HepG2 (cell line): Measurements from ENCODE around the gene CTU2. TPM values are rescaled to one million over a fixed set of nuclear protein-coding genes. Genes with fewer than 3 reads are reported as not detected.

Experiments
- ATAC-seq: fragments of 200-7000 bp; cut with Tn5 transposase; 3 replicates; pipeline ENCODE4 v1.9.1; 2020; ENCODE audit warnings: mild to moderate bottlenecking, moderate library complexity
- BruUV-seq: library from RNA; stranded (reverse); fragments of 400-500 nt; replicated peaks from 2 replicates; lab custom pipeline; 2021; lab: Mats Ljungman, UMichigan
- CTCF ChIA-PET: fragments of 300-600 bp; formaldehyde crosslinking; extraction: SDS; loops from one replicate; lab custom pipeline; 2021; ENCODE audit warnings: low total read pairs, inconsistent platforms, low intra/inter-chr PET ratio; lab: Yijun Ruan, JAX
- POLR2A ChIA-PET: fragments of 350-600 bp; sonication (Branson Sonifier 250); formaldehyde crosslinking; loops from one replicate; lab custom pipeline; 2020; ENCODE audit warnings: antibody characterized with exemption, inconsistent platforms; lab: Yijun Ruan, JAX
- DNase-seq: peaks from one replicate; pipeline ENCODE4 v3.0.0-alpha.2; 2015; ENCODE audit warnings: low spot score
- FAIRE-seq: peaks from 3 replicates; lab custom pipeline; 2011; peaks lifted over from hg19 to GRCh38; lab: Jason Lieb, UNC
- H2AFZ ChIP-seq: one replicate; pipeline ENCODE4 v1.6.1; 2011; ENCODE audit warnings: low read length, inconsistent platforms
- H3K27ac ChIP-seq: fragments of 300-600 bp; 3 replicates; pipeline ENCODE4 v1.8.0; 2011; ENCODE audit warnings: mixed run types, mild to moderate bottlenecking, mixed read lengths, low read length, inconsistent platforms; ENCODE audit not compliant: insufficient read depth; ENCODE audit errors: extremely low read length
- H3K27me3 ChIP-seq, 2 experiments: fragments of 200-600 bp in 1 of 2; 2 replicates in 1 of 2; 3 replicates in 1 of 2; pipeline versions ENCODE4 v1.6.0 to v1.8.0; 2011; ENCODE audit warnings: low read length in 2 of 2, mild to moderate bottlenecking in 2 of 2, moderate library complexity in 2 of 2, inconsistent platforms in 1 of 2; ENCODE audit not compliant: insufficient read depth in 2 of 2, control insufficient read depth in 1 of 2
- H3K36me3 ChIP-seq, 2 experiments: fragments of 200-600 bp in 1 of 2; replicated peaks in 1 of 2; 2 replicates in 1 of 2; 3 replicates in 1 of 2; pipeline versions ENCODE4 v1.5.1 to v1.8.0; 2011; ENCODE audit warnings: low read length in 2 of 2, inconsistent platforms in 1 of 2; ENCODE audit not compliant: insufficient read depth in 2 of 2, control insufficient read depth in 1 of 2
- H3K4me1 ChIP-seq: 2 replicates; pipeline ENCODE4 v1.5.1; 2012; ENCODE audit warnings: low read length, inconsistent platforms; ENCODE audit not compliant: insufficient read depth
- H3K4me2 ChIP-seq: 2 replicates; pipeline ENCODE4 v1.6.0; 2011; ENCODE audit warnings: low read depth, low read length, inconsistent platforms
- H3K4me3 ChIP-seq, 3 experiments: fragments of 200-600 bp in 1 of 3; sonication (generic), shearing (Covaris generic) in 1 of 3; replicated peaks in 1 of 3; 2 replicates each; pipeline ENCODE4 v1.5.1; 2011 to 2016; ENCODE audit warnings: low read length in 3 of 3, inconsistent platforms in 2 of 3, low read depth in 2 of 3, mild to moderate bottlenecking in 2 of 3, control low read depth in 1 of 3, mixed read lengths in 1 of 3; ENCODE audit not compliant: insufficient read depth in 1 of 3
- H3K79me2 ChIP-seq: one replicate; pipeline ENCODE4 v1.6.1; 2011; ENCODE audit warnings: low read length, inconsistent platforms; ENCODE audit not compliant: insufficient read depth
- H3K9ac ChIP-seq: 2 replicates; pipeline ENCODE4 v1.6.0; 2011; ENCODE audit warnings: mild to moderate bottlenecking, low read depth, low read length, inconsistent platforms; ENCODE audit not compliant: insufficient read depth
- H3K9me3 ChIP-seq: 2 replicates; pipeline ENCODE4 v1.5.1; 2012; ENCODE audit warnings: mild to moderate bottlenecking, low read length
- H4K20me1 ChIP-seq: 2 replicates; pipeline ENCODE4 v1.6.0; 2011; ENCODE audit warnings: inconsistent platforms, mild to moderate bottlenecking, low read length, moderate library complexity; ENCODE audit not compliant: insufficient read depth
- AGO2 ChIP-seq: fragments of 200-400 bp; formaldehyde crosslinking; optimal IDR thresholded peaks from 2 replicates; pipeline ENCODE3; 2017; ENCODE audit warnings: mild to moderate bottlenecking, low read depth, low read length, moderate library complexity
- HOXA9 ChIP-seq: sonication (generic); formaldehyde crosslinking; IDR thresholded peaks from 2 replicates; pipeline ENCODE4 v1.8.1; 2022; ENCODE audit warnings: missing genetic modification reagents, mild to moderate bottlenecking, moderate library complexity, borderline replicate concordance
- MED1 ChIP-seq: sonication (generic); formaldehyde crosslinking; IDR thresholded peaks from 2 replicates; pipeline ENCODE4 v1.4.0; 2020; ENCODE audit warnings: missing genetic modification reagents
- NRL ChIP-seq: sonication (generic); formaldehyde crosslinking; IDR thresholded peaks from 2 replicates; pipeline ENCODE4 v1.5.0; 2020; ENCODE audit warnings: missing genetic modification reagents, mild to moderate bottlenecking, moderate library complexity, borderline replicate concordance
- PHF8 ChIP-seq: sonication (generic); formaldehyde crosslinking; IDR thresholded peaks from 2 replicates; pipeline ENCODE4 v1.5.0; 2020; ENCODE audit warnings: missing genetic modification reagents
- PITX1 ChIP-seq: sonication (generic); formaldehyde crosslinking; IDR thresholded peaks from 2 replicates; pipeline ENCODE4 v1.5.1; 2020; ENCODE audit warnings: mild to moderate bottlenecking, missing genetic modification reagents
- POLR2G ChIP-seq: fragments of 200-400 bp; formaldehyde crosslinking; IDR thresholded peaks from 2 replicates; pipeline ENCODE4 v1.6.1; 2018; ENCODE audit warnings: mild to moderate bottlenecking, low read depth, low read length, moderate library complexity
- SRY ChIP-seq: sonication (generic); formaldehyde crosslinking; IDR thresholded peaks from 2 replicates; pipeline ENCODE4 v1.8.0; 2022; ENCODE audit warnings: mild to moderate bottlenecking, missing genetic modification reagents
- ZNF326 ChIP-seq: sonication (generic); formaldehyde crosslinking; IDR thresholded peaks from 2 replicates; pipeline ENCODE4 v1.4.0; 2020; ENCODE audit warnings: missing genetic modification reagents, borderline replicate concordance
- WGBS: methylation state at CpG from one replicate; pipeline ENCODE4 v1.1.6; 2017; ENCODE audit warnings: low lambda C conversion rate; 5-methylcytosine and 5-hydroxymethylcytosine counted together
- in situ Hi-C: cut with HindIII; loops from 2 replicates; pipeline ENCODE4 v1.10.0; 2017; ENCODE audit warnings: low pct_unique_long_range_greater_than_20kb; ENCODE audit not compliant: extremely low pct_ligation_motif_present
- intact Hi-C: fragments of 100-400 bp; cut with micrococcal nuclease; formaldehyde crosslinking; loops from one replicate; pipeline ENCODE4 v1.10.0; 2022; ENCODE audit not compliant: unreplicated experiment
- polyA plus RNA-seq, 8 experiments: library from polyadenylated mRNA; depleted of rRNA in 3 of 8; stranded (reverse) in 7 of 8; unstranded in 1 of 8; fragments of >200 nt; fragmentation: Illumina TruSeq in 4 of 8; extraction: Trizol in 4 of 8; gene quantifications; 2 replicates each; pipeline versions ENCODE4 v1.2.1 to v1.2.3, GENCODE V29; 2011 to 2016; ENCODE audit warnings: low read depth in 4 of 8, missing spikeins in 1 of 8, mixed read lengths in 1 of 8; ENCODE audit not compliant: insufficient read depth in 1 of 8
- total RNA-seq, 5 experiments: library from RNA; depleted of rRNA; stranded (reverse); fragments of >200 nt; fragmentation: Illumina TruSeq; extraction: Trizol; gene quantifications; 2 replicates each; pipeline ENCODE4 v1.2.3, GENCODE V29; 2016; ENCODE audit warnings: low read depth in 1 of 5

Gene CTU2
- total and polyA plus RNA-seq, 2 of the 13 experiments (the other 11 are each of a cell fraction or from before 2014, with no cell fraction given): 13.3 to 21.9 TPM

DNA sequence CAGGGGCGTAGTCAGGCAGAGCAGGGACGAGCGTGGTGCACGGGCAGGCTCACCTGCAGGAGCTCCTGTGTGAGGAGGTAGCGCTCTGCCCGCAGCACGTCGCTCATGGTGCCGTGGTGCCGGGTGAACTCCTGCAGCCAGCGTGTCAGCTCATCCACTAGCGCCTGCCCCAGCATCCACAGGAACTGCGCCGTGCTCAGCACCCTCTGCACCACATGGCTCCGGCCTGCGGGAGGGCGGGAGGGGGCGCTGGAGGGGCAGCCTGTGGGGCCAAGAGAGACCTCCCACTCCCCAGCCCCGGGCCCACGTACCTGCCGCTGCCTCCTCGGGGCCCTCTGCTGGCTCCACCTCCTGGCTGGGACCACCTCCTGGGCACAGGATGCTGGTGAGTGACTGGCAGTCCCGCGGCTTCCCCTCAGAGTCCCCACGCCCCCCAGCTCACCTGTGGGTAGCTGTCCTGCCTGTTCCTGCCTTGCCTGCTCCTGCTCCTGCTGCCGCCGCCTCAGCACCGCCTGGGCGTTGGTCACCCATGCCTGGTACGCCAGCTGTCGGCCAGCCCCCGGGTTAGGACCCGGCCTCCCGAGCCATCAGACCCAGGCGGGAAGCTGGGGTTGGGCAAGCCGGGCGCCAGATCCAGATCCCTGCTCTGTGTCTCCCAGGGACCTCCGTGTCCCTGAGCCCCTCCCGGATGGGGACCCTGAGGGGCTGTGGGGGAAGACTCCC is 16.6 kb downstream of the CTU2 start:
- H3K36me3 ChIP-seq: peaks cover 73 to 94% of the 10 kb centered on the region in 2 experiments; a peak in 4 of 5 replicates
- no peak for FAIRE-seq
- no peak overlapping the region for H3K4me3 ChIP-seq
- no peak overlapping the region for H2AFZ ChIP-seq
- CTCF ChIA-PET: no interaction called here
- no peak overlapping the region for H3K27ac ChIP-seq
- H4K20me1 ChIP-seq: no peaks in the 10 kb centered on the region
- H3K4me2 ChIP-seq: no peak overlapping the region
- H3K79me2 ChIP-seq: no peaks in the 10 kb centered on the region
- no peaks in the 10 kb centered on the region for H3K9me3 ChIP-seq
- TF ChIP-seq AGO2 (peak; percentile 36), PITX1 (CRISPR knock-in tag) (no peak), PHF8 (CRISPR knock-in tag) (no peak)
- TF ChIP-seq, all 625 proteins: peak for 1
- intact Hi-C loops: no loop called here
- in situ Hi-C loops: no loop called here
- no peaks in the 10 kb centered on the region for H3K27me3 ChIP-seq
- POLR2A ChIA-PET: no interaction called here
- H3K4me1 ChIP-seq: no peaks in the 10 kb centered on the region
- 98% methylated on average over 20 of the region's 39 CpGs for WGBS
- ATAC-seq (no peak; the same call in 2 of the 3 replicates), DNase-seq (no peak)
- H3K9ac ChIP-seq: no peak overlapping the region
- no TSS peak for BruUV-seq

DNA sequence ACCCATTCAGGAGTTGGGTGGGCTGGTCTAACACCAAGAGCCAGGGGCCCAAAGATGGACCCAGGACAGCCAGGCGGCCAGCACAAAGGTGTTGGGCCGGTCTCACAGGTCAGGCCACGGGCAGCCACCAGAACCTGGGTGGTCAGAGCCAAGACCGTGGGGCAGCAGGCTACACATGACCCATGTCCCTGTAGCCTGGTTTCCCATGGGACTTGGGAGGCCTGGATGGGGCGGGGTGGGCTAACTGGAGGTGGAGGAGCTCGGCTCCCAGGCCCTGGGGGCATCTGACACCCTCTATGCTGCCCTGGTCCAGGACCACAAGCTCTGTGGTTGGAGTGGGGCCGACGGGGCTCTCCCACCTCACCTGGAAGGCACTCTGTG is 17.2 kb downstream of the CTU2 start:
- Histone ChIP-seq H3K27me3 (no peaks in the 10 kb centered on the region), H3K79me2 (no peaks in the 10 kb centered on the region), H3K36me3 (peaks cover 70 to 92% of the 10 kb centered on the region in 2 experiments; a peak in 4 of 5 replicates), H4K20me1 (no peaks in the 10 kb centered on the region), H3K4me2 (no peak overlapping the region), H3K4me1 (no peaks in the 10 kb centered on the region), H3K9ac (no peak overlapping the region), H2AFZ (no peak overlapping the region), H3K4me3 (no peak overlapping the region), H3K9me3 (no peaks in the 10 kb centered on the region), H3K27ac (no peak overlapping the region)
- ChIA-PET POLR2A (no interaction called here), CTCF (no interaction called here)
- DNase-seq (no peak), ATAC-seq (no peak), FAIRE-seq (no peak)
- WGBS: 100% methylated on average over 3 of the region's 8 CpGs
- intact Hi-C loops: no loop called here
- TF ChIP-seq NRL (CRISPR knock-in tag) (no peak), ZNF326 (no peak), SRY (CRISPR knock-in tag) (peak; percentile 40; the same call in 1 of the 2 replicates), MED1 (CRISPR knock-in tag) (no peak), POLR2G (0 out of 2 replicates have a peak, but pooled peaks have one; percentile 28), HOXA9 (CRISPR knock-in tag) (0 out of 2 replicates have a peak, but pooled peaks have one; percentile 9)
- in situ Hi-C loops: no loop called here
- BruUV-seq: no TSS peak
